Measurements from ENCODE around the gene ALG8. TPM values are rescaled to one million over a fixed set of nuclear protein-coding genes. Genes with fewer than 3 reads are reported as not detected.

ALG8 gene
- polyA plus RNA-seq, 1 of the 3 experiments (the other 2 are of a cell fraction) = 42.0 TPM

GRCh38 chr11:78100261-78100660 is 39.2 kb downstream of the ALG8 start:
- no peak for DNase-seq
- H3K79me2 ChIP-seq (ENCODE audit: insufficient read depth) = no peaks in the 10 kb centered on the region
- H3K9ac ChIP-seq = no peak overlapping the region
- CTCF ChIA-PET = no interaction called here
- no peak overlapping the region for H2AFZ ChIP-seq (ENCODE audit: low read depth)
- H3K4me2 ChIP-seq = no peak overlapping the region
- TF ChIP-seq MXI1 (IDR thresholded peaks at IDR 0.05; ENCODE audit: low read depth, low read length) = no peak
- no peak for TF ChIP-seq RCOR1 (IDR thresholded peaks at IDR 0.05; ENCODE audit: low read length)
- TF ChIP-seq CTCF (IDR thresholded peaks at IDR 0.05) = no peak
- TF ChIP-seq ZBTB33 (IDR thresholded peaks at IDR 0.05; ENCODE audit: borderline replicate concordance, low read depth) = no peak
- TF ChIP-seq GABPA (IDR thresholded peaks at IDR 0.05; ENCODE audit: low read depth) = no peak
- TF ChIP-seq NFIC (IDR thresholded peaks at IDR 0.05; ENCODE audit: borderline replicate concordance) = no peak
- TF ChIP-seq REST (IDR thresholded peaks at IDR 0.05; ENCODE audit: low read depth, low read length) = no peak
- TF ChIP-seq SMC3 (IDR thresholded peaks at IDR 0.05; ENCODE audit: low read depth, low read length) = no peak
- 0 out of 4 replicates have a peak, but pooled peaks cover 0 to 8% of the 10 kb centered on the region in 2 experiments for H3K4me1 ChIP-seq (ENCODE audit: control insufficient read depth in 1 of 2, insufficient read depth in 2 of 2, low read depth in 1 of 2, low read length in 1 of 2)
- no peaks in the 10 kb centered on the region for H3K9me2 ChIP-seq
- no peak overlapping the region for H3K4me3 ChIP-seq (ENCODE audit: low read depth in 2 of 2, low read length in 1 of 2)
- no peaks in the 10 kb centered on the region for H4K20me1 ChIP-seq (ENCODE audit: insufficient read depth)
- H3K36me3 ChIP-seq (replicated peaks in 1 of 2; ENCODE audit: control insufficient read depth in 1 of 2, insufficient read depth in 2 of 2, low read length in 1 of 2) = peaks cover 32 to 54% of the 10 kb centered on the region in 2 experiments
- POLR2A ChIA-PET = no interaction called here
- peaks cover 22% of the 10 kb centered on the region for H3F3A ChIP-seq (replicated peaks; ENCODE audit: insufficient read depth)
- H3K9me3 ChIP-seq = no peaks in the 10 kb centered on the region
- WGBS (ENCODE audit: low lambda C conversion rate) = 74% methylated on average over 5 of the region's 5 CpGs
- peak overlapping the region; percentile 1 to 55; a peak in 1 of 4 replicates for H3K27ac ChIP-seq (ENCODE audit: low read depth in 2 of 2, low read length in 1 of 2)
- no peaks in the 10 kb centered on the region for H3K27me3 ChIP-seq (ENCODE audit: insufficient read depth)

GRCh38 chr11:78099666-78100065 is 39.8 kb downstream of the ALG8 start:
- no peak overlapping the region for H3K27ac ChIP-seq (ENCODE audit: low read depth in 2 of 2, low read length in 1 of 2)
- no peak overlapping the region for H2AFZ ChIP-seq (ENCODE audit: low read depth)
- 0 out of 4 replicates have a peak, but pooled peaks cover 0 to 8% of the 10 kb centered on the region in 2 experiments for H3K4me1 ChIP-seq (ENCODE audit: control insufficient read depth in 1 of 2, insufficient read depth in 2 of 2, low read depth in 1 of 2, low read length in 1 of 2)
- no peaks in the 10 kb centered on the region for H3K27me3 ChIP-seq (ENCODE audit: insufficient read depth)
- no peak overlapping the region for H3K4me3 ChIP-seq (ENCODE audit: low read depth in 2 of 2, low read length in 1 of 2)
- peaks cover 32 to 57% of the 10 kb centered on the region in 2 experiments for H3K36me3 ChIP-seq (replicated peaks in 1 of 2; ENCODE audit: control insufficient read depth in 1 of 2, insufficient read depth in 2 of 2, low read length in 1 of 2)
- ChIA-PET POLR2A (no interaction called here), CTCF (no interaction called here)
- H4K20me1 ChIP-seq (ENCODE audit: insufficient read depth) = no peaks in the 10 kb centered on the region
- no peaks in the 10 kb centered on the region for H3K79me2 ChIP-seq (ENCODE audit: insufficient read depth)
- 79% methylated on average over 4 of the region's 4 CpGs for WGBS (ENCODE audit: low lambda C conversion rate)
- no peaks in the 10 kb centered on the region for H3K9me2 ChIP-seq
- DNase-seq = no peak
- H3K9ac ChIP-seq = no peak overlapping the region
- peaks cover 18% of the 10 kb centered on the region for H3F3A ChIP-seq (replicated peaks; ENCODE audit: insufficient read depth)
- H3K4me2 ChIP-seq = no peak overlapping the region
- no peaks in the 10 kb centered on the region for H3K9me3 ChIP-seq
- TF ChIP-seq NRF1 (IDR thresholded peaks at IDR 0.05; ENCODE audit: low read depth, low read length) = no peak
- TF ChIP-seq GATA2 (CRISPR knock-in tag; IDR thresholded peaks at IDR 0.05) = no peak
- TF ChIP-seq FOXM1 (IDR thresholded peaks at IDR 0.05; ENCODE audit: low read depth) = no peak
- no peak for TF ChIP-seq CTCF (IDR thresholded peaks at IDR 0.05)
- no peak for TF ChIP-seq ELF1 (IDR thresholded peaks at IDR 0.05)
- TF ChIP-seq YY1 (IDR thresholded peaks at IDR 0.05; ENCODE audit: low read depth) = no peak
- TF ChIP-seq RXRA (IDR thresholded peaks at IDR 0.05; ENCODE audit: borderline replicate concordance, low read depth) = no peak
- TF ChIP-seq MEF2A (IDR thresholded peaks at IDR 0.05; ENCODE audit: borderline replicate concordance, low read depth) = no peak
- TF ChIP-seq TAF1 (IDR thresholded peaks at IDR 0.05; ENCODE audit: borderline replicate concordance, low read depth, low read length) = no peak
- no peak for TF ChIP-seq CHD2 (IDR thresholded peaks at IDR 0.05; ENCODE audit: low read length, partially characterized antibody)
- TF ChIP-seq SIN3A (IDR thresholded peaks at IDR 0.05; ENCODE audit: borderline replicate concordance, low read depth, low read length) = no peak
- TF ChIP-seq RCOR1 (IDR thresholded peaks at IDR 0.05; ENCODE audit: low read length) = no peak
- TF ChIP-seq JUND (IDR thresholded peaks at IDR 0.05) = no peak
- TF ChIP-seq EZH2phosphoT487 (IDR thresholded peaks at IDR 0.05; ENCODE audit: borderline replicate concordance, low read depth) = no peak
